Smooth muscle cell (in vitro differentiated cells): Measurements from ENCODE around the gene AGAP1. TPM values are rescaled to one million over a fixed set of nuclear protein-coding genes. Genes with fewer than 3 reads are reported as not detected.

ENCODE experiments used
- DNase-seq: peaks from one replicate; lab custom pipeline; 2025; ENCODE audit not compliant: unreplicated experiment; lab: John Stamatoyannopoulos, UW
- H2AFZ ChIP-seq: fragments of 200-600 bp; sonication (generic); 2 replicates; pipeline ENCODE4 v1.6.0; 2016; ENCODE audit warnings: antibody characterized with exemption, low read depth, mild to moderate bottlenecking
- H3F3A ChIP-seq: fragments of 200-600 bp; sonication (generic); 2 replicates; pipeline ENCODE4 v1.6.0; 2017; ENCODE audit warnings: antibody characterized with exemption, low read depth
- H3K27ac ChIP-seq: fragments of 200-600 bp; sonication (generic); 2 replicates; pipeline ENCODE4 v1.5.1; 2016; ENCODE audit warnings: low read depth, mild to moderate bottlenecking
- H3K27me3 ChIP-seq: fragments of 200-600 bp; sonication (generic); 2 replicates; pipeline ENCODE4 v1.6.1; 2016; ENCODE audit warnings: low read depth, mild to moderate bottlenecking
- H3K36me3 ChIP-seq: fragments of 200-600 bp; sonication (generic); 2 replicates; pipeline ENCODE4 v1.5.1; 2016; ENCODE audit warnings: low read depth
- H3K4me1 ChIP-seq: fragments of 200-600 bp; sonication (generic); 2 replicates; pipeline ENCODE4 v1.5.1; 2016; ENCODE audit warnings: low read depth
- H3K4me2 ChIP-seq: fragments of 200-600 bp; sonication (generic); 2 replicates; pipeline ENCODE4 v1.6.0; 2016; ENCODE audit warnings: mild to moderate bottlenecking
- H3K4me3 ChIP-seq: fragments of 200-600 bp; sonication (generic); 2 replicates; pipeline ENCODE4 v1.5.1; 2016; ENCODE audit warnings: mild to moderate bottlenecking
- H3K79me2 ChIP-seq: fragments of 200-600 bp; sonication (generic); 2 replicates; pipeline ENCODE4 v1.6.0; 2016; ENCODE audit warnings: low read depth, mild to moderate bottlenecking
- H3K9ac ChIP-seq: fragments of 200-600 bp; sonication (generic); 2 replicates; pipeline ENCODE4 v1.6.0; 2016; ENCODE audit warnings: low read depth
- H3K9me3 ChIP-seq: fragments of 200-600 bp; sonication (generic); replicated peaks from 2 replicates; pipeline ENCODE4 v1.5.1; 2016; ENCODE audit warnings: low read depth
- H4K20me1 ChIP-seq: fragments of 200-600 bp; sonication (generic); 2 replicates; pipeline ENCODE4 v1.6.0; 2016; ENCODE audit warnings: low read depth
- CTCF ChIP-seq: fragments of 200-600 bp; sonication (generic); IDR thresholded peaks from 2 replicates; pipeline ENCODE4 v1.5.1; 2017; ENCODE audit warnings: borderline replicate concordance, mild to moderate bottlenecking, antibody characterized with exemption; ENCODE audit not compliant: insufficient read depth, poor library complexity, severe bottlenecking
- WGBS: methylation state at CpG from one replicate; pipeline ENCODE4 v1.1.7; 2016; ENCODE audit warnings: low lambda C conversion rate; 5-methylcytosine and 5-hydroxymethylcytosine counted together
- polyA plus RNA-seq: library from polyadenylated mRNA; unstranded; fragments of >200 nt; fragmentation: Nextera tagmentation; extraction: Ambion mirVana; gene quantifications from 2 replicates; pipeline ENCODE4 v1.2.1, GENCODE V29; 2016
- total RNA-seq: library from RNA; depleted of rRNA; stranded (reverse); fragments of >200 nt; gene quantifications from 2 replicates; pipeline ENCODE4 v1.2.3, GENCODE V29; 2014

Gene AGAP1
- total and polyA plus RNA-seq, 2 experiments from 2014 or later, result 3.9 to 9.8 TPM

GRCh38 chr2:235876099-235876679 lies 382.3 kb downstream of the AGAP1 start:
- no peaks in the 10 kb centered on the region for H3K36me3 ChIP-seq
- no peak overlapping the region for H3K4me2 ChIP-seq
- H3K79me2 ChIP-seq, result no peaks in the 10 kb centered on the region
- no peak overlapping the region for H3K4me3 ChIP-seq
- 93% methylated on average over 9 of the region's 9 CpGs for WGBS
- H3K9ac ChIP-seq, result no peak overlapping the region
- DNase-seq, result no peak
- no peak overlapping the region for H2AFZ ChIP-seq
- no peaks in the 10 kb centered on the region for H3K9me3 ChIP-seq
- no peak for TF ChIP-seq CTCF
- no peaks in the 10 kb centered on the region for H4K20me1 ChIP-seq
- no peaks in the 10 kb centered on the region for H3K4me1 ChIP-seq
- no peaks in the 10 kb centered on the region for H3K27me3 ChIP-seq
- H3K27ac ChIP-seq, result no peak overlapping the region
- H3F3A ChIP-seq, result no peaks in the 10 kb centered on the region

GRCh38 chr2:235877275-235877802 lies 383.5 kb downstream of the AGAP1 start:
- Histone ChIP-seq H4K20me1 (no peaks in the 10 kb centered on the region), H3K27ac (no peak overlapping the region), H3K9ac (no peak overlapping the region), H3K4me2 (no peak overlapping the region), H3K79me2 (no peaks in the 10 kb centered on the region), H3K4me1 (no peaks in the 10 kb centered on the region), H3K9me3 (no peaks in the 10 kb centered on the region), H2AFZ (no peak overlapping the region), H3K27me3 (no peaks in the 10 kb centered on the region), H3F3A (no peaks in the 10 kb centered on the region), H3K36me3 (no peaks in the 10 kb centered on the region), H3K4me3 (no peak overlapping the region)
- DNase-seq, result no peak
- TF ChIP-seq CTCF, result no peak
- 83% methylated on average over 15 of the region's 15 CpGs for WGBS

- TF ChIP-seq CTCF, result no peak
Measured at GRCh38 chr2:235879116-235879515, 385.3 kb downstream of the AGAP1 start.

GRCh38 chr2:235883675-235884074 lies 389.8 kb downstream of the AGAP1 start:
- Histone ChIP-seq H3K4me2 (no peak overlapping the region), H3K79me2 (no peaks in the 10 kb centered on the region), H3K4me1 (no peaks in the 10 kb centered on the region), H3K9ac (no peak overlapping the region), H3K4me3 (no peak overlapping the region), H4K20me1 (no peaks in the 10 kb centered on the region), H3K9me3 (no peaks in the 10 kb centered on the region), H3K27me3 (no peaks in the 10 kb centered on the region), H3K36me3 (no peaks in the 10 kb centered on the region), H2AFZ (no peak overlapping the region), H3F3A (no peaks in the 10 kb centered on the region), H3K27ac (no peak overlapping the region)
- 94% methylated on average over 3 of the region's 3 CpGs for whole genome bisulfite sequencing
- TF ChIP-seq CTCF, result no peak
- no peak for DNase-seq

More at GRCh38 chr2:235879116-235879515, 385.3 kb downstream of the AGAP1 start:
- Histone ChIP-seq H3K9ac (no peak overlapping the region), H3F3A (no peaks in the 10 kb centered on the region), H3K27me3 (no peaks in the 10 kb centered on the region), H3K79me2 (no peaks in the 10 kb centered on the region), H3K4me2 (no peak overlapping the region), H4K20me1 (no peaks in the 10 kb centered on the region), H3K4me3 (no peak overlapping the region), H2AFZ (no peak overlapping the region), H3K9me3 (no peaks in the 10 kb centered on the region), H3K4me1 (no peaks in the 10 kb centered on the region), H3K36me3 (no peaks in the 10 kb centered on the region), H3K27ac (no peak overlapping the region)
- WGBS, result 95% methylated on average over 7 of the region's 7 CpGs
- no peak for DNase-seq
